Stimulated activated CD8-positive, alpha-beta memory T cell treated with anti-CD3 and anti-CD28 coated beads, Interleukin-4, amount 100 ng/mL, for 1 hour (primary cell): ENCODE results near the gene ATP6V1C2.

Experiments used
- DNase-seq, 2 donors: peaks; one replicate each; pipeline ENCODE4 v3.0.0-alpha.2; 2020; ENCODE audit warnings: low read depth in 2 of 2, low spot score in 1 of 2

ATP6V1C2 gene

DNA sequence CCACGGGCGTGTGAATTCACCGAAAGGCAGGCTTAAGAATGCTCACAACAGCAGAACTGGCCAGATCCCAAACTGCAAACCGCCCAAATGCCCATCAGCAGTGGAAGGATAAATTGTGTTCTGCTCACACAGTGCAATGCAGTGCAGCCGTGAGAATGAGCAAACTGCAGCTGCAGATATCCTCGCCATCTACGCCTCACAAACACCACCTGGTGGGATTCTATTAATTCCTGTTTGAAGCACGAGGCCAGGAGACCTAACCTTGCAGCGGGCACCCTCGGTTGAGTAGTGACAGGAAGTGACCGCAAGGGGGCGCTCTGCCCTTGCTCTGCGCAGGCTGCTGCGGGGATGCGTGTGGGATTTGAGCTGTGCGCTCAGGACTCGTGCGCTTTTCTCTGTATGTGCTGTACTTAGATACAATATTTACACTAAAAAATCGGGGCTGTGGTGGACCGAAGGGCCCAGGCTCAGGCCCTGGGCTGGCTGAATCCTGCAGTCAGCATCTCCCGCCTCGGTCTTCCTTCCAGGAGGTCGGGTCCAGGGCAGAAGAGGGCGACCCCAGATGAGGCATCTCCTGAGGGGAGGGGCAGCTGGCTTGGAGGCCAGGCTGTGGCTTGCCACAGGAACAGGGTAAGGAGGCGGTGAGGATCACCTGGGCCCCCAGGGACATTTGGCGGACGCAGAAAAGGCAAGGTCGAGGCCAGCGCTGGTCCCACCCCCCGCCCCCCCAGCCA, 110.9 kb downstream of the ATP6V1C2 start:
- DNase-seq: peak; percentile 50 to 68

- no peak for DNase-seq
Observed at GRCh38 chr2:10833021-10833420, 111.6 kb downstream of the ATP6V1C2 start.

DNA sequence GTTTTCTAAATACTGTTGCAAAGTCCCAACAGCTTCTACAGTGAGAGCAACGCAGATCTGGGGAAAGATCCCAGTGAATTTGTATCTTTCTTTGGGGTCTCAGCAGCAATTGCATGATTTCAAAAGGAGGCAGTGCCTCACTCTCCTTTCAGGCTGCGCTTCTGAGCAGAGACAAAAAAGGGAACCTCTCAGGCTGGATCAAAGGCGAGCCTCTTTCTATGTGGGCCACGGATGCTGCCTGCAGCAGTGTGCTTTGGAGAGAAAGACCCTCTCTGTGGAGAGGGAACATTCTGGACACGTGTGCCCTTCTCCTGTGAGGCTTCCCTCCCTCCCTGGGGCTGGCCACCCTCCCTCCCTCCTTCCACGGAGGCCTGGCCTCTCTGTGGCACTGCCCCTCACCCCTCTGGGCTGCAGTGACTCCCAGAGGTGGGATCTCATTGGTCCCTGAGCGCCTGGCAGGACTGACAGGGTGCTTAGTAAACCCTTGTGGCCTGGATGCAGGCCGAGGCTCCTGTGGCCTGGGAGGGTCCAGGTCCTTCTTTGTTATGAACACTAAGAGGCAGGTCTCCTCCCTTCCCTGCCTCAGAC, 112.7 kb downstream of the ATP6V1C2 start:
- DNase-seq: no peak
